Measurements from ENCODE around the gene DHRS2.

DHRS2 gene

GRCh38 chr14:23610090-23610814 is 25.9 kb upstream of the DHRS2 start:
- no peak overlapping the region for H2AFZ ChIP-seq (ENCODE audit: low read length)
- no peak overlapping the region for H3K4me3 ChIP-seq (ENCODE audit: low read depth, low read length, poor library complexity, severe bottlenecking)
- H3K4me2 ChIP-seq (ENCODE audit: low read length): no peak overlapping the region
- H3K27ac ChIP-seq (ENCODE audit: low read depth, low read length, poor library complexity, severe bottlenecking): no peak overlapping the region
- no peaks in the 10 kb centered on the region for H4K20me1 ChIP-seq (ENCODE audit: insufficient read depth, low read length)
- H3K9me3 ChIP-seq (ENCODE audit: low read length): no peaks in the 10 kb centered on the region
- no peaks in the 10 kb centered on the region for H3F3A ChIP-seq (ENCODE audit: insufficient read depth, low read length)
- no peak overlapping the region for H3K9ac ChIP-seq (ENCODE audit: low read length)
- no peaks in the 10 kb centered on the region for H3K79me2 ChIP-seq (ENCODE audit: insufficient read depth, low read length)
- H3K36me3 ChIP-seq (ENCODE audit: insufficient read depth, low read length): no peaks in the 10 kb centered on the region
- peaks cover 5% of the 10 kb centered on the region; the same call in 1 of the 2 replicates for H3K27me3 ChIP-seq (ENCODE audit: insufficient read depth, low read length)
- no peak for TF ChIP-seq EZH2 (IDR thresholded peaks at IDR 0.05; ENCODE audit: borderline replicate concordance, low read length)
- H3K4me1 ChIP-seq (ENCODE audit: insufficient read depth, low read length, severe bottlenecking): no peaks in the 10 kb centered on the region
- no peaks in the 10 kb centered on the region for H3K9me2 ChIP-seq (ENCODE audit: low read depth, low read length)

GRCh38 chr14:23610815-23611289 is 25.3 kb upstream of the DHRS2 start:
- Histone ChIP-seq H3K27me3 (ENCODE audit: insufficient read depth, low read length) (peaks cover 5% of the 10 kb centered on the region; the same call in 1 of the 2 replicates), H3K9me2 (ENCODE audit: low read depth, low read length) (no peaks in the 10 kb centered on the region), H3K79me2 (ENCODE audit: insufficient read depth, low read length) (no peaks in the 10 kb centered on the region), H2AFZ (ENCODE audit: low read length) (no peak overlapping the region), H3K9me3 (ENCODE audit: low read length) (no peaks in the 10 kb centered on the region), H3F3A (ENCODE audit: insufficient read depth, low read length) (no peaks in the 10 kb centered on the region), H3K27ac (ENCODE audit: low read depth, low read length, poor library complexity, severe bottlenecking) (no peak overlapping the region), H3K4me3 (ENCODE audit: low read depth, low read length, poor library complexity, severe bottlenecking) (no peak overlapping the region), H3K4me2 (ENCODE audit: low read length) (no peak overlapping the region), H3K9ac (ENCODE audit: low read length) (no peak overlapping the region), H3K4me1 (ENCODE audit: insufficient read depth, low read length, severe bottlenecking) (no peaks in the 10 kb centered on the region), H3K36me3 (ENCODE audit: insufficient read depth, low read length) (no peaks in the 10 kb centered on the region), H4K20me1 (ENCODE audit: insufficient read depth, low read length) (no peaks in the 10 kb centered on the region)
- TF ChIP-seq CTCF (IDR thresholded peaks at IDR 0.05; ENCODE audit: low read length) (no peak), EZH2 (IDR thresholded peaks at IDR 0.05; ENCODE audit: borderline replicate concordance, low read length) (no peak)

GRCh38 chr14:23612354-23612732 is 23.8 kb upstream of the DHRS2 start:
- H3K4me1 ChIP-seq (ENCODE audit: insufficient read depth, low read length, severe bottlenecking): no peaks in the 10 kb centered on the region

More at GRCh38 chr14:23612354-23612732, 23.8 kb upstream of the DHRS2 start:
- Histone ChIP-seq H3K4me2 (ENCODE audit: low read length) (no peak overlapping the region), H3K27ac (ENCODE audit: low read depth, low read length, poor library complexity, severe bottlenecking) (no peak overlapping the region), H3K4me3 (ENCODE audit: low read depth, low read length, poor library complexity, severe bottlenecking) (no peak overlapping the region), H3K79me2 (ENCODE audit: insufficient read depth, low read length) (no peaks in the 10 kb centered on the region), H3K9me2 (ENCODE audit: low read depth, low read length) (no peaks in the 10 kb centered on the region), H3K9me3 (ENCODE audit: low read length) (no peaks in the 10 kb centered on the region), H3K9ac (ENCODE audit: low read length) (no peak overlapping the region), H4K20me1 (ENCODE audit: insufficient read depth, low read length) (no peaks in the 10 kb centered on the region), H2AFZ (ENCODE audit: low read length) (no peak overlapping the region), H3K36me3 (ENCODE audit: insufficient read depth, low read length) (no peaks in the 10 kb centered on the region), H3F3A (ENCODE audit: insufficient read depth, low read length) (no peaks in the 10 kb centered on the region), H3K27me3 (ENCODE audit: insufficient read depth, low read length) (peaks cover 5% of the 10 kb centered on the region; the same call in 1 of the 2 replicates)
- TF ChIP-seq CTCF (IDR thresholded peaks at IDR 0.05; ENCODE audit: low read length) (no peak), EZH2 (IDR thresholded peaks at IDR 0.05; ENCODE audit: borderline replicate concordance, low read length) (no peak)
